Measurements from ENCODE around the gene VAV2.

VAV2 gene

DNA sequence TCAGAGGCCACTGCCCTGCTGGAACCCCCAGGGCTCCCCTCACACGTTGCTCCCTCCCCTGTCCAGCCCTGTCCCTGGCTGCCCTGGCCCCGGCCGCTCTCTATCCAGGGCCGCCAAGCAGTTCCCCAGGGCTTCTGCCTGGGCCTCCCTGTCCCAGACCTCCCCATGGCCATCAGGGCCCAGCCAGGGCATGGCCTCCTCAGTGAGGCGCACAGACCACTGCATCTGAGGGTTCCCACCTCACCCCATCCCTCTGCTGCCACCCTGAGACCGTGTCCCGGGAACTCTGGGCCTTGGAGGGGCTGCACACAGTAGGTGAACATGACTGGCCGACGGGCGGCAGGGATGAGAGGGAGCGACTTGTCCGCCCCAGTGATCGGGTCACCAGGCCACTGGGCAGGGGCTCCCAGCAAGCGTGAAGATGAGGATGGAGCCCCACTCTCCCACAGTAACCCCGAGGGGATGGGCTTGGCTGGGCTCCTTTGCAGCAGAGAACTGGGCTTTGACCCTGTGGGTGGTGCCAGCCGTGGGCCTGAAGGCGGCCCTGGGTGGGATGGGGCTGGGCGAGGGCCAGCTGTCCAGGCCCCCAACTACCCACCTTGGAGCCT lies 145.5 kb downstream of the VAV2 start:
- H3K36me3 ChIP-seq (ENCODE audit: insufficient read depth, low read length) = no peaks in the 10 kb centered on the region
- H3K27me3 ChIP-seq (ENCODE audit: control insufficient read depth in 1 of 2, insufficient read depth in 2 of 2, low read length in 2 of 2) = no peaks in the 10 kb centered on the region
- no peaks in the 10 kb centered on the region for H3K9me3 ChIP-seq (ENCODE audit: low read length)
- H3K9ac ChIP-seq (ENCODE audit: low read length) = no peak overlapping the region
- no peak overlapping the region for H3K27ac ChIP-seq (ENCODE audit: low read depth, low read length)
- H3K4me1 ChIP-seq (ENCODE audit: insufficient read depth, low read length) = no peaks in the 10 kb centered on the region
- no peak overlapping the region for H3K4me3 ChIP-seq (ENCODE audit: low read depth in 1 of 2, low read length in 2 of 2)

DNA sequence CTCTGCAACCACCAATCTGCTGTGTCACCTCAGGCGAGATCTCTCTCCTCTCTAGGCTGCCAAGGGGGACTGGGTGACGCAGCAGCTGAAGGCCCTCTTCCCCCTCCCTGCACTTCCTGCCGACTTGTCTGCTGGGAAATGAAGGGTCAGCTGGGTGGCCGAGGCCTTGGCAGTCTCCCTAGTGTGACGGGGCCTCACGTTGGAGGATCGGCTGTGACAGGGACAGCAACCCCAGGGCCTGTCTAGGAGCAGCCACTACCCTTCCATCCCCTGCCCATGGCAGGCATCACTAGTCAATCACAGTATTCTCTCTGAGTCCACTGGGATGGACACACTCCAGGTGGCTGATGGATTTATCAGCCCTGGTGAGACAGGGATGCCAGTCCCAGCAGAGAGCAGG lies 146.7 kb downstream of the VAV2 start:
- H3K27ac ChIP-seq (ENCODE audit: low read depth, low read length) = no peak overlapping the region
- H3K9ac ChIP-seq (ENCODE audit: low read length) = no peak overlapping the region
- H3K9me3 ChIP-seq (ENCODE audit: low read length) = no peaks in the 10 kb centered on the region
- no peak overlapping the region for H3K4me3 ChIP-seq (ENCODE audit: low read depth in 1 of 2, low read length in 2 of 2)
- H3K27me3 ChIP-seq (ENCODE audit: control insufficient read depth in 1 of 2, insufficient read depth in 2 of 2, low read length in 2 of 2) = no peaks in the 10 kb centered on the region
- no peaks in the 10 kb centered on the region for H3K36me3 ChIP-seq (ENCODE audit: insufficient read depth, low read length)
- no peaks in the 10 kb centered on the region for H3K4me1 ChIP-seq (ENCODE audit: insufficient read depth, low read length)

DNA sequence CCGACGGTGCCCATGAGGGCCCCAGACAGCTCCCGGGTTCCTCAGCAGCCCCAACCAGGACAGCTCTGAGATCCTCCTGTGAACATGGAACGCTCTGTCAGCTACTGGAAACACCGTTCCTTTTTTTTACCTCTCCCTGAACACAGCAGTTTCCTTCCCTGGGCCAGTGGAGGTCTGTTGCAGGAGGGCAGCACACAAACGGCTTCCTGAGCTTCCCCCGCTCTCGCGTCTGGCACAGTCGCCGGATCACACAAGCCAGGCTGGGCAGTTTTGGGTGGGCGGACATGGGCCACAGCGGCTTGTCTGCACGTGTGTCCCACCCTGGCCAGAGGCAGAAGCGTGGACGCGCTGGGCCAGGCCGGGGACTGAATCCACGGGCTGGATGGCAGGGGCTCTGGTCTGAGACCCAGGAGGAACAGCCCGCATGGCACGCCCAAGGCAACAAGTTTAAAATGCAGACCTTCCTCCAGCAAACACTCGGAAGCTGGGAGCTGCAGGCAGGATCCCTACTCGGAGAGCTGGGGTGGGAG lies 147.2 kb downstream of the VAV2 start:
- Histone ChIP-seq H3K9ac (ENCODE audit: low read length) (no peak overlapping the region), H3K4me3 (ENCODE audit: low read depth in 1 of 2, low read length in 2 of 2) (no peak overlapping the region), H3K27ac (ENCODE audit: low read depth, low read length) (no peak overlapping the region)

DNA sequence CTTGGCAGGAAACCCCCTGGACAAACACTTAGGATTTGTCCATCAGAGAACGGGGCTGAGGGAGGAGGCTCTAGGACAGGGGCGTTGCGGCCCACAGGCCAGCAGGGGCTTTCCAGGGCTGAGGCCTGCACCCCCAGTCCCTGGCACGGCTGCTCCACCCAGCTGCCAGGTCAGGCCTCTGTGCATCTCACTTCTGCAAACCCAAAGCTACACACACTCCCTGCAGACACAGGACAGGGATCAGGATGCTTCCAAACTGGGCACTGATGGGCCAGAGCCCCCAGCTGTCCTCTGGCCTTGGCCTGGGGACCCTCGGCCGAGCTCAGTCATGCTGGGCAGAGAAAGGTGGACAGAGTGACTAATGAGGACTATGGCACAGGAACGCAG lies 147.7 kb downstream of the VAV2 start:
- Histone ChIP-seq H3K36me3 (ENCODE audit: insufficient read depth, low read length) (no peaks in the 10 kb centered on the region), H3K9me3 (ENCODE audit: low read length) (no peaks in the 10 kb centered on the region), H3K27me3 (ENCODE audit: control insufficient read depth in 1 of 2, insufficient read depth in 2 of 2, low read length in 2 of 2) (no peaks in the 10 kb centered on the region), H3K27ac (ENCODE audit: low read depth, low read length) (no peak overlapping the region), H3K4me3 (ENCODE audit: low read depth in 1 of 2, low read length in 2 of 2) (no peak overlapping the region), H3K4me1 (ENCODE audit: insufficient read depth, low read length) (no peaks in the 10 kb centered on the region), H3K9ac (ENCODE audit: low read length) (no peak overlapping the region)

More for the DNA sequence above, 147.2 kb downstream of the VAV2 start:
- H3K27me3 ChIP-seq (ENCODE audit: control insufficient read depth in 1 of 2, insufficient read depth in 2 of 2, low read length in 2 of 2) = no peaks in the 10 kb centered on the region
- no peaks in the 10 kb centered on the region for H3K36me3 ChIP-seq (ENCODE audit: insufficient read depth, low read length)
- H3K4me1 ChIP-seq (ENCODE audit: insufficient read depth, low read length) = no peaks in the 10 kb centered on the region
- no peaks in the 10 kb centered on the region for H3K9me3 ChIP-seq (ENCODE audit: low read length)

DNA sequence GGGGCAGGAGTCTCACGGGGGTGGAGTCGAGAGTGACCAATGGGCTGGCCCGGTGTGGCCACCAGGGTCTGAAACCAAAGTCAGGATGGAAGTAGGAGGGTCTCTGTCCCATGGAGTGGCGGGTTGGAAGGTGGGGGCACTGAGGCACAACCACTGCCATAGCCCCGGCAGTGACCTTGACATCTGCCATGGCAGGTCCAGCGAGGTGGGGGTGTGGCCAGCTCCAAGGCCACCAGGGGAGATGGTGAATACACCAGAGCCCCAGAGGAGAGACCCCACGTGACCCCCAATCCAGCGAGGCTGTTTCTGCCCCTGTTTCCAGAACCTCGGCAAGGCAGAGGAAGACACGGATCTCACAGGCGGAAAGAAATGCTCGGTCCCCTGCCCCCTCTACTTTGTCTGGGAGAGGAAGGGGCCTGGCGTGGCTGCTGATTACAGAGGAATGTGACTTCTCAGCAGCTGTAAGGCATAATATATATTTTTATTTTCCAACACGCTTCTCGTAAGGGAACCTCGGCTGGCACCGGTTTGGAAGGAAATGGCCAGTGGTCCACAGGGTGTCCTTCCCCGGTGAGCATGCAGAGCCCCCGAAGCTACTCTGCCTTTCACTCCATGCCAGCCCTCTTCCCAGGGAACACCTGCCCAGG lies 148.2 kb downstream of the VAV2 start:
- H3K9ac ChIP-seq (ENCODE audit: low read length) = no peak overlapping the region
- H3K27me3 ChIP-seq (ENCODE audit: control insufficient read depth in 1 of 2, insufficient read depth in 2 of 2, low read length in 2 of 2) = no peaks in the 10 kb centered on the region
- no peak overlapping the region for H3K27ac ChIP-seq (ENCODE audit: low read depth, low read length)
- H3K4me3 ChIP-seq (ENCODE audit: low read depth in 1 of 2, low read length in 2 of 2) = no peak overlapping the region
- H3K4me1 ChIP-seq (ENCODE audit: insufficient read depth, low read length) = no peaks in the 10 kb centered on the region
- H3K36me3 ChIP-seq (ENCODE audit: insufficient read depth, low read length) = no peaks in the 10 kb centered on the region
- H3K9me3 ChIP-seq (ENCODE audit: low read length) = no peaks in the 10 kb centered on the region

DNA sequence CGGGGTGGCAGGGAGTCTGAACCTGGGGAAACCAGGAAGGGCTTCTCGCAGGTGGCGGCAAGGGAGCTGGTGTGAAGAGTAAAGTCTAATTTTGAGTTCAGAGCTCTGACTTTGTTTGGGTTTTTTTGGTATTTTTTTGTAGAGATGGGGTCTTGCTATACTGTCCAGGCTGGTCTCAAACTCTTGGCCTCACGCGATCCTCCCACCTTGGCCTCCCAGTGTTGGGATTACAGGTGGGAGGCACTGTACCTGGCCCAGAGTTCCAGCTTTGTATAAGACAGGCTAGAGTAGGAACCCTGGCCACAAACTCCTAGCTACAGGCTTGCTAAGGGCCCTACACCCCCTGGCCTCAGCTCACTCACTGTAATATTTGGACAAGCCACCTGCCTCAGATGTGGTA lies 148.9 kb downstream of the VAV2 start:
- Histone ChIP-seq H3K36me3 (ENCODE audit: insufficient read depth, low read length) (no peaks in the 10 kb centered on the region), H3K9ac (ENCODE audit: low read length) (no peak overlapping the region), H3K4me1 (ENCODE audit: insufficient read depth, low read length) (no peaks in the 10 kb centered on the region)

DNA sequence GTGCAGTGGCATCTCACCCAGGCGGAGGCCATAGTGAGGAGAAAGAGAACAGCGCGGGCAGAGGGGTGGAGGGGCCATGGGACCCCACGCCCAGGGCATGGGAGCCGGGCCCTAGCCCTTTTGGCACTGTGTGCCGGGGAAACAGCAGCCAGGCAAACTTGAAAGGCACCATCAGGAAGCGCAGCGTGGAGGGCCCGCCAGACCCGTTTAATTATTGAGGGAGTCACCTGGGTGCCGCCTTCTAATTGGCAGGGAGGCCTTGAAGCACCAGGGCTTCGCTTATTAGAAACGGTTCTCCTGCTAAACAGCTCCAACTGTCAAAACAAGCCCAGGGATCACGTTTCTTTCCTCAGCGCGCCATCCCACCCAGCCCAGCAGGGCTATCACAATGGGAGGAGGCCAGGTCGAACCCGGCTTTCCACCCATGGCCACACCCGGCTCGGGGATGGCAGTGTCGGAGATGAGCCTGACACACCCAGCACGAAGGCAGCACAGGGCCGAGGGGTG lies 149.3 kb downstream of the VAV2 start:
- Histone ChIP-seq H3K9me3 (ENCODE audit: low read length) (no peaks in the 10 kb centered on the region), H3K4me3 (ENCODE audit: low read depth in 1 of 2, low read length in 2 of 2) (no peak overlapping the region), H3K36me3 (ENCODE audit: insufficient read depth, low read length) (no peaks in the 10 kb centered on the region), H3K4me1 (ENCODE audit: insufficient read depth, low read length) (no peaks in the 10 kb centered on the region), H3K9ac (ENCODE audit: low read length) (no peak overlapping the region), H3K27me3 (ENCODE audit: control insufficient read depth in 1 of 2, insufficient read depth in 2 of 2, low read length in 2 of 2) (no peaks in the 10 kb centered on the region), H3K27ac (ENCODE audit: low read depth, low read length) (no peak overlapping the region)

More for the DNA sequence above, 148.9 kb downstream of the VAV2 start:
- H3K4me3 ChIP-seq (ENCODE audit: low read depth in 1 of 2, low read length in 2 of 2) = no peak overlapping the region
- no peaks in the 10 kb centered on the region for H3K27me3 ChIP-seq (ENCODE audit: control insufficient read depth in 1 of 2, insufficient read depth in 2 of 2, low read length in 2 of 2)
- no peaks in the 10 kb centered on the region for H3K9me3 ChIP-seq (ENCODE audit: low read length)
- no peak overlapping the region for H3K27ac ChIP-seq (ENCODE audit: low read depth, low read length)

DNA sequence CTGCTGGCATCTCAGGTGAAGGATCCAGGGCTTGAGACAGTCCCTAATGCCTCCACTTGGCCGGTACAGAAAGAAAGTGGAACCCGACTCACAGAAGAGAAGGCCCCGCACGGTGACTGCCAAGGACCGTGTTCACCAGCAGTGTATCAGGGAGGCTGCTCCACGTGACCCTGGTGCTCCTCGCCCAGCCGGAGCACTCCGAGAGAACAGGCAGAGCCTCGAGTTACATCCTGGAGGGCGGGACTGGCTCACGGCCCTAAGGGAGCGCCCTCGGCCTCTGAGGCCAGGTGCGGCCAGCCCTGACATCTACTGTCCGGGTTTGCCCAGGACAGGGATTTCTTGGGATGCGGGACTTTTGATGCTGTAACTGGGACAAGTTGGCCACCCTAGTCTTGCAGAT lies 149.9 kb downstream of the VAV2 start:
- Histone ChIP-seq H3K4me3 (ENCODE audit: low read depth in 1 of 2, low read length in 2 of 2) (no peak overlapping the region), H3K9me3 (ENCODE audit: low read length) (no peaks in the 10 kb centered on the region), H3K9ac (ENCODE audit: low read length) (no peak overlapping the region), H3K4me1 (ENCODE audit: insufficient read depth, low read length) (no peaks in the 10 kb centered on the region), H3K27ac (ENCODE audit: low read depth, low read length) (no peak overlapping the region), H3K36me3 (ENCODE audit: insufficient read depth, low read length) (no peaks in the 10 kb centered on the region), H3K27me3 (ENCODE audit: control insufficient read depth in 1 of 2, insufficient read depth in 2 of 2, low read length in 2 of 2) (no peaks in the 10 kb centered on the region)

DNA sequence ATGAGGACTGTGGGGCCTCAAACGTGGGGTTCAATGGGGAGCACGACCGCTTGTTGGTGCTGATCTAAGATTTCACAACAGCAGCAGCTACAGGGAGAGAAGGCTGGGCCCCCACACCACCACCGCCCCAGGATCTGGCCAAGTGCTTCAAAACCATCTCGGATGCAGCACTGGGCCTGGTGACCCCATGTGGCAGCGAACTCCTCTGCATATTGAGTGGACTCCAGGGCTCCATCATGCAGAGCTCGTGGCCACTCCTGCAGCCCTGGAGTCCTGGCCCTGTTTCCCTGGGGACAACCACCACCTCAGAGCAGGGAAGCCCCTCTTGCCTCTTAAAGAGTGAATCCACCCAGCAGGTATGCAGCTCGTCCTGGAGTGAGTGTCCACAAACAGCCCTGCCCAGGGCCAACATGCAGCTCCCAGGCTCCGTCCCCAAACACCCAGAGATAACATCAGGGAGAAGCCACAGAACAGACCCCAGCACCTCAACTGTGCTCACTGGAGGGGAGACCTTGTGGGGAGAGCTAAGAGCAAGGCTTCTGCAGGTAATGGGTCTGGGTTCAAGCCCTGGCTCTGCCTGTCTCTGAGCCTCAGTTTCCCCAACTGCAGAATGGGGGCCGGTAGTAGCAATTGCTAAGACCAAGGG lies 150.8 kb downstream of the VAV2 start:
- no peaks in the 10 kb centered on the region for H3K27me3 ChIP-seq (ENCODE audit: control insufficient read depth in 1 of 2, insufficient read depth in 2 of 2, low read length in 2 of 2)
- H3K4me1 ChIP-seq (ENCODE audit: insufficient read depth, low read length) = no peaks in the 10 kb centered on the region
- H3K9me3 ChIP-seq (ENCODE audit: low read length) = no peaks in the 10 kb centered on the region
- H3K27ac ChIP-seq (ENCODE audit: low read depth, low read length) = no peak overlapping the region
- H3K4me3 ChIP-seq (ENCODE audit: low read depth in 1 of 2, low read length in 2 of 2) = no peak overlapping the region
- H3K36me3 ChIP-seq (ENCODE audit: insufficient read depth, low read length) = no peaks in the 10 kb centered on the region
- H3K9ac ChIP-seq (ENCODE audit: low read length) = no peak overlapping the region

DNA sequence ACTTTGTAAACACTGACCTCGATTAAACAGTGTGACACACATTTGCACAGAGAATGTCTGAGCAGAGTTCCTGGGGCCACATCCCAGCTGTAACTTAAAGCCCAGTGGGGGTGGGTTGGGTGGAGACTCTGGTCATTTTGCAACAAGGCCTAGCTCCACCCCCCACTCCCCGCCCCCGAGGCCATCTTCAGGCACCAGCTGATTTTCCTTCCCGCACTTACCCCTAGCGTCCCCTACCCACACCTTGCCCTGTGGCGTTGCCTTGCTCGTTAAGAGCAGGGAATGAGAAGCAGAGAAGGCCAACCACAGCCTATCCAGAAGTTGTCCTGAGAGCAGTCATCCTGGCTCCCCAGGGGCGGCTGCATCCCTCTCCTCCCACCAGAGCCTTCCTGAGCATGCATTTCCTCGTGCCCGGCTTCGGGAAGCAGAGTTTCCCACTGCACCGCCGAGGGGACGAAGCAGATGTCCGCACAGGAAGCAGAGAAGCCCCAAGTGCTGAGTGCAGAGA lies 152.2 kb downstream of the VAV2 start:
- Histone ChIP-seq H3K9ac (ENCODE audit: low read length) (no peak overlapping the region), H3K4me3 (ENCODE audit: low read depth in 1 of 2, low read length in 2 of 2) (no peak overlapping the region), H3K9me3 (ENCODE audit: low read length) (no peaks in the 10 kb centered on the region), H3K36me3 (ENCODE audit: insufficient read depth, low read length) (no peaks in the 10 kb centered on the region), H3K27me3 (ENCODE audit: control insufficient read depth in 1 of 2, insufficient read depth in 2 of 2, low read length in 2 of 2) (no peaks in the 10 kb centered on the region), H3K27ac (ENCODE audit: low read depth, low read length) (no peak overlapping the region), H3K4me1 (ENCODE audit: insufficient read depth, low read length) (no peaks in the 10 kb centered on the region)

DNA sequence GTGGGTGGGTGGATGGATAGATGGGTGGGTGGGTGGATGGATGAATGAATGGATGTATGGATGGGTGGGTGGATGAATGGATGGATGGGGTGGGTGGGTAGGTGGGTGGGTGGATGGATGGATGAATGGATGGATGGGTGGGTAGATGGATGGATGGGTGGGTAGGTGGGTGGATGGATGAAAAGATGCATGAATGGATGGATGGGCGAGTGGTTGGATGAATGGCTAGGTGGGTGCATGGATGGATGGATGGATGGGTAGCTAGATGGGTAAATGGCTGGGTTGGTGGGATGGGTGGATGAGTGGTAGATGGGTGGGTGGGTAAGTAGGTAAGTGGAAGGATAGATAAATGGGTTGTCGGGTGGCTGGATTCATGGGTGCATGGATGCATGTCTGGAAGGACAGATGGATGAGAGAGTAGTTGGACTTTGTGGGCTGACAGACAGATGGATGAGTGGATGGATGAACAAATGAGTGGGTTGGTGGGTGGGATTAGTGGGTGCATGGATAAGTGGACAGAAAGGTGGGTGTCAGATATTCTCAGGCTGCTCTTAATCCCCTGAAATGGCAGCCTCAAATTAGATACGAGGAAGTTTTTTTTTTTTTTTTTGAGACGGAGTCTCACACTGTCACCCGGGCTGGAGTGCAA lies 153.1 kb downstream of the VAV2 start:
- H3K9ac ChIP-seq (ENCODE audit: low read length) = no peak overlapping the region
- no peaks in the 10 kb centered on the region for H3K4me1 ChIP-seq (ENCODE audit: insufficient read depth, low read length)
- no peaks in the 10 kb centered on the region for H3K9me3 ChIP-seq (ENCODE audit: low read length)
- H3K4me3 ChIP-seq (ENCODE audit: low read depth in 1 of 2, low read length in 2 of 2) = no peak overlapping the region
- H3K36me3 ChIP-seq (ENCODE audit: insufficient read depth, low read length) = no peaks in the 10 kb centered on the region
- H3K27me3 ChIP-seq (ENCODE audit: control insufficient read depth in 1 of 2, insufficient read depth in 2 of 2, low read length in 2 of 2) = no peaks in the 10 kb centered on the region
- H3K27ac ChIP-seq (ENCODE audit: low read depth, low read length) = no peak overlapping the region

Measured in muscle layer of colon (tissue), 2 donors.